Type B pancreatic cell (in vitro differentiated cells): ENCODE measurements around the gene IL5RA. TPM values are rescaled to one million over a fixed set of nuclear protein-coding genes. Genes with fewer than 3 reads are reported as not detected.

Source experiments
- DNase-seq: peaks from one replicate; pipeline ENCODE4 v3.0.0; 2021; ENCODE audit warnings: mixed read lengths; ENCODE audit not compliant: unreplicated experiment; ENCODE audit errors: extremely low spot score
- H3K27ac Mint-ChIP-seq: 2 replicates; pipeline ENCODE4 v1.8.0; 2021; ENCODE audit warnings: mild to moderate bottlenecking, mixed read lengths
- H3K27me3 Mint-ChIP-seq: 2 replicates; pipeline ENCODE4 v1.8.0; 2021; ENCODE audit warnings: mixed read lengths
- H3K36me3 Mint-ChIP-seq: 2 replicates; pipeline ENCODE4 v1.8.0; 2021; ENCODE audit warnings: mixed read lengths
- H3K4me1 Mint-ChIP-seq: one replicate; pipeline ENCODE4 v1.8.0; 2021; ENCODE audit warnings: mixed read lengths; ENCODE audit not compliant: unreplicated experiment
- H3K4me3 Mint-ChIP-seq: 2 replicates; pipeline ENCODE4 v1.8.0; 2021; ENCODE audit warnings: mild to moderate bottlenecking, mixed read lengths
- H3K9me3 Mint-ChIP-seq: 2 replicates; pipeline ENCODE4 v1.8.0; 2021; ENCODE audit warnings: mixed read lengths
- CTCF ChIP-seq: fragments of 200-600 bp; sonication (generic); conservative IDR thresholded peaks from 2 replicates; pipeline ENCODE4 v1.5.0; 2021; ENCODE audit warnings: antibody characterized with exemption, mild to moderate bottlenecking
- total RNA-seq: library from RNA; stranded (reverse); gene quantifications from 2 replicates; pipeline ENCODE4 v1.2.1, GENCODE V29; 2021; ENCODE audit warnings: low replicate concordance

IL5RA gene
- total RNA-seq, 1 donor from 2014 or later: 0.51 TPM

- Mint-ChIP-seq H3K27me3 (peaks cover 3% of the 10 kb centered on the region), H3K9me3 (no peaks in the 10 kb centered on the region), H3K27ac (no peak overlapping the region), H3K4me1 (peaks cover 11% of the 10 kb centered on the region), H3K36me3 (no peaks in the 10 kb centered on the region), H3K4me3 (no peak overlapping the region)
- TF ChIP-seq CTCF: no peak
- no peak for DNase-seq
These were observed 4.4 kb downstream of the IL5RA start for GRCh38 chr3:3105815-3106214.

DNA sequence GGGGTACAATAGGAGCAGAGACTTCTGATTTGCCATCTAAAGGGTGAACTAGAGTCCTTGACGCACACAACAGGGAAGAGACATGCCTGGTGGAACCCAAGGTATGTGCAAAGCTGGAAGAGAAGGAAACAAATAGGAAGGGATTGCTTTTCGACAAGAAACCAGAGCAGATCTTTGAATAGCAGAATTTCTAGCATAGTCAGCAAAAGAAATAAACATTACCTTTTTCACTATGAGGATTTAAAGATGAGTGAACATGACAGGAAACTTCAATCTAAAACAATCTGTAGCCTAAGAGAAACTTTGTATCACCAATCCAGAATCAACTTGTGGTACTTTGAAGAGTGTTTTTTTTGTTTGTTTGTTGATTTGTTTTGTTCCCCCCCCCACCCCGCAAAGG lies 4.9 kb downstream of the IL5RA start:
- peaks cover 3% of the 10 kb centered on the region for H3K27me3 Mint-ChIP-seq
- peaks cover 5% of the 10 kb centered on the region for H3K4me1 Mint-ChIP-seq
- no peak for DNase-seq

GRCh38 chr3:3102751-3103150 lies 7.4 kb downstream of the IL5RA start:
- H3K4me1 Mint-ChIP-seq: no peaks in the 10 kb centered on the region
- no peak for DNase-seq
- TF ChIP-seq CTCF: no peak
- H3K36me3 Mint-ChIP-seq: no peaks in the 10 kb centered on the region
- no peaks in the 10 kb centered on the region for H3K27me3 Mint-ChIP-seq
- H3K9me3 Mint-ChIP-seq: no peaks in the 10 kb centered on the region
- no peak overlapping the region for H3K27ac Mint-ChIP-seq
- H3K4me3 Mint-ChIP-seq: no peak overlapping the region

More for the DNA sequence above, 4.9 kb downstream of the IL5RA start:
- TF ChIP-seq CTCF: no peak
- H3K27ac Mint-ChIP-seq: no peak overlapping the region
- no peaks in the 10 kb centered on the region for H3K36me3 Mint-ChIP-seq
- no peaks in the 10 kb centered on the region for H3K9me3 Mint-ChIP-seq
- no peak overlapping the region for H3K4me3 Mint-ChIP-seq

DNA sequence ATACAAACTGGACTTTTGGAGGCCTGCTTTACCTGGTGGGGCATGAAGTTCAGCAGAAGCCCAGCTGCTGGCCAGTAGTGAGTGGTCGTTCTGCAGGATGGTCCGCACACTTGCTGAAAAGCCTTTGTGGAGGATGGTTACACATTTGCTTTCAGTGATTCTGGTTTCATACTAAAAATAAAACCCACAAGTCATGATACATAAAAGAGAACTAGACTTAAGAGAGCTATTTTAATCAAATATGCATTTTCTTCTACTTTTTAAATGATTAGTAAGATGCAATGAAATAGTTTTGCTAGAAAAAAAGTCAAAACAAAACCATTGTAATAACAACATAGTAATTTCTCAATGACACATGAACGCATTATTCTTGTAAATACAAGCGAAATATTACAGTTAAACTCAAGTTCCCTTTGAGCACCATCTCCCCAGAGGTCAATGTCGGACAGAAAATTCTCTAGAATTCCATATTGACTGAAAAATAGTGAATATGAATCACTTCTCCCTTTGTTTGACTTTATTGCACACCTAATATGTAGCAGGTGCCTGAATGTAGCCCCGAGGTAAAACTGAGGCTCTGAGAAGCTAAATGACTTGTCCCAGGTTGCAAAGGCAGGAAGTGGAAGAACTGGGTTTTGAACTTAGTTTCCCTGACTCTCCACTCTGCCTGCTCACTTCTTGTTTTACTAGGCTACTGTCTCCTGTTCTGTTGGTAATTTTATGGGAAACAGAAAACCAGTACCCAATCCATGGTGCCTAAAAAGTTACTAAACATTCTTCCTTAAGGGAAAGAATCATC lies 8.3 kb downstream of the IL5RA start:
- H3K4me1 Mint-ChIP-seq: no peaks in the 10 kb centered on the region
- no peak for DNase-seq
- H3K4me3 Mint-ChIP-seq: no peak overlapping the region
- no peaks in the 10 kb centered on the region for H3K9me3 Mint-ChIP-seq
- H3K27me3 Mint-ChIP-seq: peaks cover 3% of the 10 kb centered on the region
- no peak overlapping the region for H3K27ac Mint-ChIP-seq
- no peak for TF ChIP-seq CTCF
- no peaks in the 10 kb centered on the region for H3K36me3 Mint-ChIP-seq

- Mint-ChIP-seq H3K36me3 (no peaks in the 10 kb centered on the region), H3K27ac (no peak overlapping the region), H3K4me1 (no peaks in the 10 kb centered on the region), H3K27me3 (peaks cover 5% of the 10 kb centered on the region), H3K4me3 (no peak overlapping the region), H3K9me3 (no peaks in the 10 kb centered on the region)
- TF ChIP-seq CTCF: no peak
- no peak for DNase-seq
These were observed 12.2 kb downstream of the IL5RA start for GRCh38 chr3:3097958-3098357.
